Activated CD4-positive, alpha-beta T cell treated with anti-CD3 and anti-CD28 coated beads, Interleukin-2, Interleukin-4, amounts not matched to agents 100 ng/mL and 50 ng/mL, durations not matched to agents 16 hours and 8 hours (primary cell): Measurements from ENCODE around the gene CERK.

ENCODE experiments used
- DNase-seq: peaks from one replicate; pipeline ENCODE4 v3.0.0-alpha.2; 2020; ENCODE audit warnings: low spot score

The CERK gene

GRCh38 chr22:46764779-46765485 lies 26.9 kb upstream of the CERK start:
- DNase-seq = no peak

GRCh38 chr22:46764140-46764680 lies 26.2 kb upstream of the CERK start:
- no peak for DNase-seq

GRCh38 chr22:46763051-46763705 lies 25.1 kb upstream of the CERK start:
- DNase-seq = no peak

- peak; percentile 96 for DNase-seq
These were observed 24.4 kb upstream of the CERK start, which contains the start of gene TBC1D22A for GRCh38 chr22:46762238-46763050. TSS of gene TBC1D22A (plus strand) at chr22:46762650. CDS start at chr22:46762787, 137 bp downstream.

- no peak for DNase-seq
These were observed 23.6 kb upstream of the CERK start for GRCh38 chr22:46761539-46762237.

- no peak for DNase-seq
These were observed 23.0 kb upstream of the CERK start for GRCh38 chr22:46761017-46761416.

GRCh38 chr22:46758867-46759290 lies 20.8 kb upstream of the CERK start:
- DNase-seq = peak; percentile 53

- no peak for DNase-seq
These were observed 20.1 kb upstream of the CERK start for GRCh38 chr22:46758121-46758520.

- no peak for DNase-seq
These were observed 19.1 kb upstream of the CERK start for GRCh38 chr22:46757104-46757503.

GRCh38 chr22:46756097-46756496 lies 18.0 kb upstream of the CERK start:
- DNase-seq = no peak

- no peak for DNase-seq
These were observed 17.5 kb upstream of the CERK start for GRCh38 chr22:46755525-46755924.

GRCh38 chr22:46754826-46755225 lies 16.8 kb upstream of the CERK start:
- no peak for DNase-seq

- DNase-seq = no peak
These were observed 16.2 kb upstream of the CERK start for GRCh38 chr22:46754110-46754799.

GRCh38 chr22:46753761-46754109 lies 15.7 kb upstream of the CERK start:
- DNase-seq = no peak

GRCh38 chr22:46753360-46753759 lies 15.3 kb upstream of the CERK start:
- no peak for DNase-seq

- DNase-seq = no peak
These were observed 14.9 kb upstream of the CERK start for GRCh38 chr22:46752988-46753310.

GRCh38 chr22:46752286-46752987 lies 14.4 kb upstream of the CERK start:
- no peak for DNase-seq

GRCh38 chr22:46750863-46751443 lies 12.9 kb upstream of the CERK start:
- DNase-seq = no peak

GRCh38 chr22:46750530-46750800 lies 12.4 kb upstream of the CERK start:
- no peak for DNase-seq

GRCh38 chr22:46749682-46750529 lies 11.9 kb upstream of the CERK start:
- DNase-seq = peak; percentile 17
